Panc1 (cell line): Measurements from ENCODE around the gene AGPS. TPM values are rescaled to one million over a fixed set of nuclear protein-coding genes. Genes with fewer than 3 reads are reported as not detected.
A peak's percentile ranks its signal among the peaks of the same experiment; 100 is the strongest.

Experiments used
- ATAC-seq: fragments of 200-7000 bp; cut with Tn5 transposase; 2 replicates; pipeline ENCODE4 v1.9.1; 2020; ENCODE audit warnings: mild to moderate bottlenecking, moderate library complexity
- BruUV-seq: library from RNA; stranded (reverse); fragments of 400-500 nt; replicated peaks from 2 replicates; lab custom pipeline; 2021; lab: Mats Ljungman, UMichigan
- CTCF ChIA-PET: fragments of 300-600 bp; sonication (Branson Sonifier 250); formaldehyde crosslinking; loops from one replicate; lab custom pipeline; 2022; ENCODE audit warnings: antibody characterized with exemption; lab: Charles Lee
- POLR2A ChIA-PET: fragments of 300-600 bp; sonication (Branson Sonifier 250); formaldehyde crosslinking; loops from one replicate; lab custom pipeline; 2022; ENCODE audit warnings: antibody characterized with exemption; lab: Charles Lee
- DNase-seq: peaks from one replicate; pipeline ENCODE4 v3.0.0-alpha.2; 2010; ENCODE audit warnings: low read depth, low spot score
- H3K27ac ChIP-seq: 2 replicates; pipeline ENCODE4 v1.5.1; 2011; ENCODE audit warnings: mild to moderate bottlenecking, low read length, inconsistent platforms
- H3K27me3 ChIP-seq: fragments of 200-500 bp; sonication (Bioruptor generic); 2 replicates; pipeline ENCODE4 v1.6.0; 2014; ENCODE audit warnings: low read length, inconsistent platforms; ENCODE audit not compliant: control insufficient read depth, insufficient read depth
- H3K36me3 ChIP-seq: fragments of 200-500 bp; sonication (Bioruptor generic); 2 replicates; pipeline ENCODE4 v1.5.1; 2014; ENCODE audit warnings: inconsistent platforms, mild to moderate bottlenecking, low read length, moderate library complexity; ENCODE audit not compliant: control insufficient read depth, insufficient read depth
- H3K4me1 ChIP-seq: 2 replicates; pipeline ENCODE4 v1.5.1; 2011; ENCODE audit warnings: inconsistent platforms, mild to moderate bottlenecking, low read length, moderate library complexity; ENCODE audit not compliant: control insufficient read depth, insufficient read depth
- H3K4me3 ChIP-seq, 2 experiments: 2 replicates each; pipeline ENCODE4 v1.5.1; 2011 to 2012; ENCODE audit warnings: low read depth in 2 of 2, low read length in 2 of 2, mild to moderate bottlenecking in 2 of 2, inconsistent platforms in 1 of 2, moderate library complexity in 1 of 2
- H3K9me3 ChIP-seq: fragments of 200-500 bp; sonication (Bioruptor generic); 2 replicates; pipeline ENCODE4 v1.5.1; 2014; ENCODE audit warnings: low read depth, mild to moderate bottlenecking, inconsistent platforms, low read length, moderate library complexity; ENCODE audit not compliant: control insufficient read depth, insufficient read depth
- CTCF ChIP-seq: fragments of 450-650 bp; IDR thresholded peaks from 2 replicates; pipeline ENCODE4 v1.5.1; 2017; ENCODE audit warnings: mild to moderate bottlenecking
- POLR2AphosphoS5 ChIP-seq: IDR thresholded peaks from 2 replicates; pipeline ENCODE4 v1.6.1; 2012; ENCODE audit warnings: mild to moderate bottlenecking, low read depth, low read length, moderate library complexity
- REST ChIP-seq, 2 experiments: IDR thresholded peaks; 2 replicates each; pipeline ENCODE4 v1.6.1; 2011 to 2012; ENCODE audit warnings: low read depth in 2 of 2, control low read depth in 1 of 2, low read length in 1 of 2, mild to moderate bottlenecking in 1 of 2, moderate library complexity in 1 of 2; ENCODE audit not compliant: insufficient read depth in 1 of 2
- SIN3A ChIP-seq: IDR thresholded peaks from 2 replicates; pipeline ENCODE4 v1.6.1; 2012; ENCODE audit warnings: low read depth, mild to moderate bottlenecking, low read length, moderate library complexity, borderline replicate concordance; ENCODE audit not compliant: insufficient read depth
- TCF7L2 ChIP-seq: IDR thresholded peaks from 2 replicates; pipeline ENCODE4 v1.6.1; 2011; ENCODE audit warnings: mild to moderate bottlenecking, low read depth, low read length, inconsistent platforms
- in situ Hi-C: cut with HindIII; loops from 2 replicates; pipeline ENCODE4 v1.10.0; 2016; ENCODE audit warnings: low sequenced_read_pairs, low pct_unique_long_range_greater_than_20kb
- intact Hi-C: fragments of 100-400 bp; cut with micrococcal nuclease; formaldehyde crosslinking; loops from one replicate; pipeline ENCODE4 v1.10.0; 2022; ENCODE audit not compliant: unreplicated experiment
- total RNA-seq: library from RNA; stranded (reverse); gene quantifications from one replicate; pipeline ENCODE4 v1.2.1, GENCODE V29; 2021; ENCODE audit not compliant: unreplicated experiment

The AGPS gene
- total RNA-seq, 1 experiment from 2014 or later, result 68.7 TPM

- Histone ChIP-seq H3K36me3 (no peaks in the 10 kb centered on the region; the same call in 1 of the 2 replicates), H3K9me3 (no peaks in the 10 kb centered on the region), H3K4me1 (no peaks in the 10 kb centered on the region), H3K27me3 (no peaks in the 10 kb centered on the region), H3K27ac (no peak overlapping the region), H3K4me3 (no peak overlapping the region)
- ChIA-PET POLR2A (interaction anchor here (0.6 kb wide), 1 partner anchor 201 kb away, joined by 3 read pairs; the partner anchor contains the start of gene NFE2L2), CTCF (no interaction called here)
- ATAC-seq (no peak), DNase-seq (no peak)
- intact Hi-C loops, result no loop called here
- BruUV-seq, result no TSS peak
- in situ Hi-C loops, result no loop called here
- no peak for TF ChIP-seq POLR2AphosphoS5
- no peak for TF ChIP-seq CTCF
- no peak for TF ChIP-seq REST (IDR thresholded peaks at IDR 0.05; ENCODE audit: insufficient read depth in 1 of 2, low read depth in 2 of 2, low read length in 1 of 2)
- TF ChIP-seq SIN3A, result no peak
- no peak for TF ChIP-seq TCF7L2
These were observed 73.0 kb downstream of the AGPS start for GRCh38 chr2:177465400-177466138.

GRCh38 chr2:177466337-177467195 is 74.0 kb downstream of the AGPS start:
- ATAC-seq (peak; percentile 62), DNase-seq (no peak)
- intact Hi-C loops, result no loop called here
- TF ChIP-seq POLR2AphosphoS5 (no peak), CTCF (no peak), TCF7L2 (no peak), SIN3A (no peak), REST (IDR thresholded peaks at IDR 0.05; ENCODE audit: insufficient read depth in 1 of 2, low read depth in 2 of 2, low read length in 1 of 2) (no peak)
- H3K4me3 ChIP-seq, result no peak overlapping the region
- BruUV-seq, result no TSS peak
- in situ Hi-C loops, result no loop called here
- H3K36me3 ChIP-seq, result no peaks in the 10 kb centered on the region
- peaks cover 4% of the 10 kb centered on the region; the same call in 1 of the 2 replicates for H3K9me3 ChIP-seq
- POLR2A ChIA-PET, result no interaction called here
- CTCF ChIA-PET, result no interaction called here
- H3K27ac ChIP-seq, result no peak overlapping the region
- H3K27me3 ChIP-seq, result no peaks in the 10 kb centered on the region
- no peaks in the 10 kb centered on the region for H3K4me1 ChIP-seq
